Measurements from ENCODE around the gene FHIT.

The FHIT gene

DNA sequence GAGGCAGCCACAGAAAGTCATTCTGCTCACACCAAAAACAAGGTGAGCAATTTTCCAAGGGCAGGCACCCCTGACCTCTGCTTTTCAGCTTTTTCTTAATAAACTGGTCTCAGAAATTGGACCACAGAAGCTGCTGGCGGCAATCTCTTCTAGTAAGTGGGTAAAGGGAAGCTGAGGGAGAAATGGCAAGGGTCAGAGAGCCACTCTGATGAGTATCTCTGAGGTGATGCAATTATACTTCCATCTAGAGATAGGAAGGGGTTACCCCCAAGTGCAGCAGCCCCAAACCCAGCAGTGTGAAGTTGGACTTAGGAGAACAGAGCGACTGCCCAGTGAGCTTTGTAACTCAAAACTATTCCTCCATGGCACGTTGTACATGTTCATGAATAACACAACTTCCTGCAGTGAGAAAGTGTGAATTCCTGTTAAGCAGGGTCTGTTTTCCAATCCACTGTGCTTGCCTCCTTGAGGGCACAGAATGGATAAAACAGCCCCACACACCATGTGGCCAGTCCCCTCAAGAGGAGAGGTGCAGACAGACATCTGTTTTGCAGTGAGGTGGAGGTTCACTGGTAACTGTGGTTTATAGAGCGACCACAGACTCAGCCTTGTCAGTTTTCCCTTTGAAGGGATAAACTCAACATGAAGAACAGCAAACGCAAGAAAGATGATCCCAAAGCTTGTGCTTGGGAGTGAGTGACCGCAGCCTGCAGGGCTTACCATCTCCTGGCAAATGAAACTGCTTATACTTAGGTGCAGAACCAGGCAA, 1518.0 kb downstream of the FHIT start:
- Histone ChIP-seq H3K36me3 (replicated peaks) (no peaks in the 10 kb centered on the region), H3K27ac (no peak overlapping the region), H3K27me3 (replicated peaks) (no peaks in the 10 kb centered on the region), H3K4me3 (ENCODE audit: low read depth, low read length) (no peak overlapping the region)
- in situ Hi-C loops (cut with HindIII; ENCODE audit: low pct_ligation_motif_present, low sequenced_read_pairs) = no loop called here
- TF ChIP-seq, protein P1, sequence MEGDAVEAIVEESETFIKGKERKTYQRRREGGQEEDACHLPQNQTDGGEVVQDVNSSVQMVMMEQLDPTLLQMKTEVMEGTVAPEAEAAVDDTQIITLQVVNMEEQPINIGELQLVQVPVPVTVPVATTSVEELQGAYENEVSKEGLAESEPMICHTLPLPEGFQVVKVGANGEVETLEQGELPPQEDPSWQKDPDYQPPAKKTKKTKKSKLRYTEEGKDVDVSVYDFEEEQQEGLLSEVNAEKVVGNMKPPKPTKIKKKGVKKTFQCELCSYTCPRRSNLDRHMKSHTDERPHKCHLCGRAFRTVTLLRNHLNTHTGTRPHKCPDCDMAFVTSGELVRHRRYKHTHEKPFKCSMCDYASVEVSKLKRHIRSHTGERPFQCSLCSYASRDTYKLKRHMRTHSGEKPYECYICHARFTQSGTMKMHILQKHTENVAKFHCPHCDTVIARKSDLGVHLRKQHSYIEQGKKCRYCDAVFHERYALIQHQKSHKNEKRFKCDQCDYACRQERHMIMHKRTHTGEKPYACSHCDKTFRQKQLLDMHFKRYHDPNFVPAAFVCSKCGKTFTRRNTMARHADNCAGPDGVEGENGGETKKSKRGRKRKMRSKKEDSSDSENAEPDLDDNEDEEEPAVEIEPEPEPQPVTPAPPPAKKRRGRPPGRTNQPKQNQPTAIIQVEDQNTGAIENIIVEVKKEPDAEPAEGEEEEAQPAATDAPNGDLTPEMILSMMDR (IDR thresholded peaks at IDR 0.05; ENCODE audit: low read depth, low read length, missing control alignments) = no peak
- no peak for DNase-seq

DNA sequence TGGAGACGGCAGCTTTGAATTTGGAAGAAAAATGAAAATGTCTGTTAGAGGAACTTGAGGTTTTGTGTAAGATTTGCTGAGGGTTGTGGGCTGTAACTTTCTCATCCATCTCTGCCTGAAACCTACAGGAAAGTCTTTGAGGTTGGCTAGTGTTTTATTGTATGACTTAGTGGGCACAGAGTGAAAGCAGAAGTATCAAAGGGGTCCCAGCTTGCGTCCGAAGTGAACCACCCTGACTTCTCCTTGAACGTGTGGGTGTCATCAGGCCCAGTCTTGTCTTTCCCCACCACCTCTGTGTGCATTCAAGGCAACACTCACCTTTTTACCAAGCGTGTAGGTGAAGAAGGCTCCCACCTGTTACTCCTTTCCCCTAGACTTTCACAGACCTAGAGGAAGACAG, 1519.3 kb downstream of the FHIT start:
- Histone ChIP-seq H3K27me3 (replicated peaks) (no peaks in the 10 kb centered on the region), H3K4me3 (ENCODE audit: low read depth, low read length) (no peak overlapping the region), H3K27ac (no peak overlapping the region), H3K36me3 (replicated peaks) (no peaks in the 10 kb centered on the region)
- no peak for DNase-seq
- in situ Hi-C loops (cut with HindIII; ENCODE audit: low pct_ligation_motif_present, low sequenced_read_pairs) = no loop called here
- TF ChIP-seq, protein P1 (IDR thresholded peaks at IDR 0.05; ENCODE audit: low read depth, low read length, missing control alignments) = no peak

DNA sequence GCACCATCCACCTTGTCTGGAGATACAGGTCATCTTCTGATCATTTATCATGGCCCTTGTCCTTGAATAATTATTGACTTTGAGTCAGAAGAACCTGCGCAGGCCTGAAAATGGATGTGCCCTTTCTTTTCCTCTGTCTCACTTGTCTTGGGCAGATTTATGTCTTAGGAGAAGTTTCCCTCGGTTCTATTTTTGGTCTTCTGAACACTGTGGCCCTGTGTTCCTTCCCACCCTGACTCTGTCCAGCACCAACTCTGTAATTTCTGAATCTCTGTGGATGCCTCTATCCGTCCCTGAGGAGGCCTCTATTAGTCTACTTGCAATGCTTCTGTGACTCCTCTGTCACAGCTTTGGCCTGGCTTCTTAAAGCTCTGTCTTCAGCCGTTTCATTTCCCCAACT, 1520.7 kb downstream of the FHIT start:
- Histone ChIP-seq H3K4me3 (ENCODE audit: low read depth, low read length) (no peak overlapping the region), H3K36me3 (replicated peaks) (no peaks in the 10 kb centered on the region), H3K27me3 (replicated peaks) (no peaks in the 10 kb centered on the region), H3K27ac (no peak overlapping the region)
- no peak for DNase-seq
- in situ Hi-C loops (cut with HindIII; ENCODE audit: low pct_ligation_motif_present, low sequenced_read_pairs) = no loop called here
- TF ChIP-seq, protein P1 (IDR thresholded peaks at IDR 0.05; ENCODE audit: low read depth, low read length, missing control alignments) = no peak

DNA sequence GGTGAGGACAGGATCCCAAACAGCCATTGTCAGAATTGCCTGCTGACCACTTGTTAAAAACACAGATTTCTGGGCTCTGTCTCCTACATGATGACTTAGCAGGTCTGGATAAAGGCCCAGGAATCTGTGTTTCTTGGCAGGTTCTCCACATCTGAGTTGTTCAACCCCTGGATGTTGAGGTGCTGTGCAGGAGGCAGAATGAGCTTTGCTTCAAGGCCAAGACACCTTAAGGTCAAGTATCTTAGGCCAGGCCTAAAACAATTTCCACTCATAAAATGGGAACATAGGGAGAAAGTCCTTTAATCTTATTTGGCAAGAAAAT, 1522.7 kb downstream of the FHIT start:
- TF ChIP-seq, protein P1 (IDR thresholded peaks at IDR 0.05; ENCODE audit: low read depth, low read length, missing control alignments) = no peak
- no peak for DNase-seq
- Histone ChIP-seq H3K27ac (no peak overlapping the region), H3K36me3 (replicated peaks) (no peaks in the 10 kb centered on the region), H3K4me3 (ENCODE audit: low read depth, low read length) (no peak overlapping the region), H3K27me3 (replicated peaks) (no peaks in the 10 kb centered on the region)
- in situ Hi-C loops (cut with HindIII; ENCODE audit: low pct_ligation_motif_present, low sequenced_read_pairs) = no loop called here

DNA sequence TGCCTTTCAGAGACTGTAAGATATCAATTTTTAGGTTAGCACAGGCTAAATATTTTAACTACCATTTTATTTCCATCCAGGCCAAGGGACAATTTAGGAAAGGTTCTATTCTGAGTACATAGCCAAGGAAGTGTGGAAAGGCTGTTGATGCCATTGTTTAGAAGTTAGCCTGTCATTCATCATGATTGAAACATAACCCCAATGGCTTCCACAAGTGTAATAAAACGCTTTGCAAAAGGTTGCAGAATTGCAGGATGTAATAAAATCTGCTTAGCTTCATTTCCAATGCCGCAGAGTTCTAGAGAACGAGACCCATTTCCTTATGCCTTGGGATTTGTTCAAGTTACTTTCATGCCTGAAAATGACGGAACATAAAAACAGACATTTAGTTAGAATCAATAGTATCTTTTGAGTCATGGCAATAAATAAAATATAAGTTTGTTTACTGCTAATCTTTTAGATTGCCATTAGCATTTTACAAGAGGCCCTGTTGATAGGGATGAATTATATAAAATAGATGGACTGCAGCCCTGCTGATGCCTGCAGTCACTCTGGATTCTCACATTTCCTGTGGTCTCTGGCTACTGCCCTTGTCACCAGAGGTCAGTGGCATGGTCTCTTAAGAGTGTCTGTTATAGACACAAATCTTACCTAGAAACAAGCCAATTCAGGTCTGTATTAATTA, 1523.2 kb downstream of the FHIT start:
- Histone ChIP-seq H3K27ac (no peak overlapping the region), H3K4me3 (ENCODE audit: low read depth, low read length) (no peak overlapping the region), H3K36me3 (replicated peaks) (no peaks in the 10 kb centered on the region), H3K27me3 (replicated peaks) (no peaks in the 10 kb centered on the region)
- in situ Hi-C loops (cut with HindIII; ENCODE audit: low pct_ligation_motif_present, low sequenced_read_pairs) = no loop called here
- DNase-seq = no peak
- TF ChIP-seq, protein P1 (IDR thresholded peaks at IDR 0.05; ENCODE audit: low read depth, low read length, missing control alignments) = no peak
